ENCODE data around the gene BOLA2B. TPM values are rescaled to one million over a fixed set of nuclear protein-coding genes. Genes with fewer than 3 reads are reported as not detected.
"Not testable (repeated sequence)": the region's sequence is repeated elsewhere in the genome, so short reads cannot be mapped to it uniquely, and the experiment has no call there.

Gene BOLA2B
- 100 to 1,000 TPM in 2 of 9 donors, 10 to 100 TPM in 7; 41.6 to 129 (median 58.2) TPM for total RNA-seq
- polyA plus RNA-seq = 100 to 1,000 TPM; 140 to 204 TPM
- long read RNA-seq, donor 1, transcript BOLA2B-202 (2 exons, 307 nt) = minor isoform, 5 of 11 reads
- long read RNA-seq, donor 1, transcript BOLA2B-201 (3 exons, 1,012 nt) = major isoform, 6 of 11 reads
- long read RNA-seq, donor 1, partial matches to known transcripts = 0 of 11 reads
- long read RNA-seq, donor 1, other reads (novel, unspliced or antisense) = 0 of 11 reads
- long read RNA-seq, donor 2, partial matches to known transcripts = 0 of 3 reads
- long read RNA-seq, donor 2, other reads (novel, unspliced or antisense) = 1 of 3 reads
- long read RNA-seq, donor 3, transcript BOLA2B-201 (3 exons, 1,012 nt) = major isoform, 8 of 11 reads
- long read RNA-seq, donor 3, partial matches to known transcripts = 0 of 11 reads
- long read RNA-seq, donor 3, other reads (novel, unspliced or antisense) = 1 of 11 reads

DNA sequence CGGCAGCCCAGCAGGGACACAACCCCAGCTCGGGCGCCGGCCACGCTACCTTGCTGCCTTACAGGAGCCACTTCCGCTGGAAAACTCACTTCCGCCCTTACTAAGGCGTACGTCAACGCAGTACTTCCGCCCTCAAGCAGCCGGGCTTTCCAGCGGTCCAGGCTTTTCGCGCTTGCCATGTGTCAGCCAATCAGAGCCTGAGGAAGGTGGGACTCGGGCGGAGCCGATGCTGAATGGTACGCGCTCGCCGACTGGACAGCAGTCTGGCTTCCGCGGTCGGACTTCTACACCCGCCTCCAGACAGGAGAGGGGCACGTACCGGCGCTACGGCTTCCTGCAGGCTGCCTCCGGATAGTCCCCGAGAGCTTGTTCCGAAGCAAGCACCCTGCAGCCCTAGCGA is at the start of gene BOLA2B, which contains the start of gene SLX1A:
Gene BOLA2B, minus strand, starts transcription at position 52 of the 400 bp plus-strand sequence. CDS start 71 bp downstream, outside the sequence.
Gene SLX1A, plus strand, starts transcription at position 261 of the 400 bp plus-strand sequence. CDS start 210 bp downstream, outside the sequence.
- no CpG with 5 or more reads among the region's 34 CpGs for WGBS, 4 donors
- H3K27ac ChIP-seq; intact Hi-C loops (cut with DNase I): not testable (repeated sequence)

DNA sequence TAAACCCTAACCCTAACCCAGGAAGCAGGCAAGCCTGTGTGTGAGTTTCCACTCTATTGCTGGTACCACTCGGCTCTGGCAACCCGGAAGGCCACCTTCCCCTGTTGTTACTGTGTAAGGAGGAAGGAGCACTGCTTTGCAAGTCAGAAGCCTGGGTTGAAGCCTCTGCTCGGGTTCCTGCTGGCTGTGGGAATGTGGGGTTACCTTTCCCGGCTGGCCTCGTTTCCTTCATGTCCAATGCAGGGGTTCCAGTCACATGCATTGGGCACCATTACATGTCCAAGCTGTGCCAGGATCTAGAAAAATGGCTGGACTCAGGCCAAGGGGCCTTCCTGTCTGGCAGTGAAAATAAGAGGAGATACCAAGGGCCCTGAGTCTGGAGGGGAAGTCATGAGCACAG is 23.6 kb upstream of the BOLA2B start:
- H3K27me3 ChIP-seq; intact Hi-C loops (cut with DNase I); H3K4me1 ChIP-seq; H3K36me3 ChIP-seq; ATAC-seq; H3K4me3 ChIP-seq; H3K27ac ChIP-seq; H3K9me3 ChIP-seq: not testable (repeated sequence)
- peak in 1 of 5 donors; percentile 4 for DNase-seq
- WGBS, 4 donors = 69 to 89% (median 82%) methylated on average over 3 to 4 of the region's 5 CpGs; no CpG with 5 or more reads in 1 of the 4 donors

More for the DNA sequence above, at the start of gene BOLA2B, which contains the start of gene SLX1A:
- peak; percentile 95 to 98 (median 96) for ATAC-seq
- not testable (repeated sequence) for H3K9me3 ChIP-seq, H3K4me1 ChIP-seq, H3K36me3 ChIP-seq, H3K27me3 ChIP-seq, DNase-seq
- peak within 1 kb of the TSS in 10 of 12 donors; percentile 7 to 60 (median 48) for H3K4me3 ChIP-seq

- DNase-seq; H3K27ac ChIP-seq; H3K4me1 ChIP-seq; H3K9me3 ChIP-seq; H3K36me3 ChIP-seq; H3K4me3 ChIP-seq; H3K27me3 ChIP-seq; intact Hi-C loops (cut with DNase I): not testable (repeated sequence)
- peak in 1 of 4 donors; percentile 40 for ATAC-seq
- no CpG with 5 or more reads among the region's 4 CpGs for WGBS, 4 donors
These were observed 17.9 kb upstream of the BOLA2B start for GRCh38 chr16:30211414-30211813.

DNA sequence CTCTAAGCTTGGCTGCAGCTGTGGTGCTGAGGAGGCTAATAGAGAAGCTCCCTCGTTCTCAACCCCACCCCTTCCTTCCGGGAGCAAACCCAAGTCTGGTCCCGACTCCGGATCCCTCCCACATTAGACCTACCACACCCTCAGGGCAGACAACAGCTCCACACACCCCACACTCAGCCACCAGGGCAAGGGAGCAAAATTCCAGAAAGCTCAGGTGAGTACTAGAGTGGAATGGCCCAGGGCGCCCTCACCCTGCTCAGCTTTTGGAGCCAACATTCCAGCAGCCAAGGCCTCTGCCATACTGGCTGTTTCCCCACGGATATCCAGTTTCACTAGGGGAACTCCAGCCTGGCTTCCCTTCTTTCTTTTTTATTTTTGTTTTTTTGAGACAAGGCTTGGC is 15.6 kb upstream of the BOLA2B start:
- ATAC-seq (peak; percentile 44 to 88 (median 62)), DNase-seq (peak in 3 of 5 donors; percentile 58 to 68 (median 59))
- H3K9me3 ChIP-seq; H3K27ac ChIP-seq; H3K4me3 ChIP-seq; intact Hi-C loops (cut with DNase I); H3K4me1 ChIP-seq; H3K36me3 ChIP-seq; H3K27me3 ChIP-seq: not testable (repeated sequence)
- WGBS, 4 donors = 28 to 47% (median 42%) methylated on average over 2 to 4 of the region's 6 CpGs

DNA sequence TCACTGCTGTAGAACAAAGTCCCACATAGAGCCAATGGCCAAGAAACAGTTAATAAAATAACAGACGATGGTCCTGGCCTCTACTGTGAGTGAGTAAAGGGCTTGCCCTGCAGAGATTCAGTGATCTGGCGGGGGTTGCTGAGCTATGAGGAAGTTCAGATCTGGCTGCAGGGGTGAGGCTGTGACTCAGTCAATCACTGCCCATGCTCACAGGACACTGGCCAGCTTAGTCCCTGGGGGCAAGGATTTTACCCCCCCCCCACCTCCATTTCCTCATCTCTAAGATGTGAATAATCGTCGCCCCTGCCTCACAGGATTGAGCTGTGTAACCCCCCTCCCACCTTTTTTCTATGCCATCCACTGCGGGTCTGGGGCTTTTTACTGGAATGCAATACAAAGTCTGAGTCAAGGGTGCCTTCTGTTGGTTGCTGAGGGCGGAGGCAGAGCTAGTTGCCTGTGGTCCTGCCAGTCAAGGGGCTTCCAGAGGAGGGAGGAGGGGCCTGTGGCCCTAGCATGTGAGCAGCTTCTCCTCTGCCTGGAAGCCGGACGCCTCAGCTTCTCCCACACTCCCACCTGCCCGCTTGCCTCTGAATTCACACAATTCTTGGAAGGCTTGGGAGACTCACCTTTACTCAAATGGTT is 13.7 kb upstream of the BOLA2B start:
- H3K36me3 ChIP-seq; H3K27ac ChIP-seq; H3K4me3 ChIP-seq; H3K9me3 ChIP-seq; intact Hi-C loops (cut with DNase I); H3K27me3 ChIP-seq; H3K4me1 ChIP-seq: not testable (repeated sequence)
- peak in 3 of 4 donors; percentile 36 to 45 (median 43) for ATAC-seq
- peak; percentile 8 to 21 (median 16) for DNase-seq
- WGBS, 4 donors = 15 to 24% methylated on average over 2 of the region's 9 CpGs; no CpG with 5 or more reads in 2 of the 4 donors

GRCh38 chr16:30206252-30206651 is 12.8 kb upstream of the BOLA2B start:
- H3K27ac ChIP-seq = peak overlapping the region in 3 of 12 donors; percentile 31 to 68 (median 52)
- H3K27me3 ChIP-seq; H3K4me1 ChIP-seq; intact Hi-C loops (cut with DNase I); DNase-seq; H3K9me3 ChIP-seq; H3K36me3 ChIP-seq: not testable (repeated sequence)
- H3K4me3 ChIP-seq = peak overlapping the region; percentile 37 to 62 (median 52)
- peak in 3 of 4 donors; percentile 15 to 34 (median 30) for ATAC-seq
- no CpG with 5 or more reads among the region's 33 CpGs for WGBS, 4 donors

DNA sequence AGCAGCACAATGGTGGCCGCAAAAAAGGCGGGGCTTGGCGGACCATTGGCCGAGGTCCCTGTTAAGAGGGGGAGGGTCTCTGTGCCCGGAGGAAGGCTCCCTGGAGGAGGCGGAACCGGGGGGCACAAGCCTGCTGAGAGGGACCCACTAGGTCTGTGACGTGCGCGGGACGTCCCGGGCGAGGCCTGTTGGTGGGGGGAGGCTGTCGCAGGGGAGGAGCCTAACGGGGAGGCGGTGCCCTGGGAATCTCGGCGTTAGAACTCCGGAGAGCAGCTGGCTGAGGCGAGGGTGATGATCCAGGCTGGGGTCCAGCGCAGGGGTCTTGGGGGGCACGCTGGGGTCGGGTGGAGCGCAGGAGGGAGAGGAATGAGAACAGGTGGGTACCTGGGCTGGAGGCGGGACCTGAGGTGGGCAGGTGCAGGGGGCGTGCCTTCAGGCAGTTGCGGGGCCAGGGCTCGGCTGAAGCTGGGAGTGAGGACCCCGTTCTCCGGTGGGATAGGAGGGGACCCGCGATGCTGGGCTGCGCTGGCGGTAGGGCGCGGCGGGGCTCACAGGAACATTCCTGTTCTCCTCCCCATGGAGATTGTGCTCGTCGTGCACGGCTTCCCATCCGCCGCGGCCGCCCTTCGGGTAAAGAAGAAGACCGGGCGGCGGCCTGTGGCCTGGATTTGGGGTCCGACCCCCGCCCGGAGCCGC is 12.2 kb upstream of the BOLA2B start:
- H3K9me3 ChIP-seq; intact Hi-C loops (cut with DNase I); H3K27me3 ChIP-seq; H3K36me3 ChIP-seq; H3K4me1 ChIP-seq: not testable (repeated sequence)
- DNase-seq (peak in 4 of 5 donors; percentile 13 to 29 (median 18)), ATAC-seq (peak; percentile 47 to 70 (median 64))
- 1 to 2% (median 2%) methylated on average over 14 to 20 of the region's 52 CpGs; no CpG with 5 or more reads in 1 of the 4 donors for WGBS, 4 donors
- Histone ChIP-seq H3K4me3 (peak overlapping the region; percentile 37 to 62 (median 52)), H3K27ac (peak overlapping the region in 3 of 12 donors; percentile 31 to 68 (median 52))

DNA sequence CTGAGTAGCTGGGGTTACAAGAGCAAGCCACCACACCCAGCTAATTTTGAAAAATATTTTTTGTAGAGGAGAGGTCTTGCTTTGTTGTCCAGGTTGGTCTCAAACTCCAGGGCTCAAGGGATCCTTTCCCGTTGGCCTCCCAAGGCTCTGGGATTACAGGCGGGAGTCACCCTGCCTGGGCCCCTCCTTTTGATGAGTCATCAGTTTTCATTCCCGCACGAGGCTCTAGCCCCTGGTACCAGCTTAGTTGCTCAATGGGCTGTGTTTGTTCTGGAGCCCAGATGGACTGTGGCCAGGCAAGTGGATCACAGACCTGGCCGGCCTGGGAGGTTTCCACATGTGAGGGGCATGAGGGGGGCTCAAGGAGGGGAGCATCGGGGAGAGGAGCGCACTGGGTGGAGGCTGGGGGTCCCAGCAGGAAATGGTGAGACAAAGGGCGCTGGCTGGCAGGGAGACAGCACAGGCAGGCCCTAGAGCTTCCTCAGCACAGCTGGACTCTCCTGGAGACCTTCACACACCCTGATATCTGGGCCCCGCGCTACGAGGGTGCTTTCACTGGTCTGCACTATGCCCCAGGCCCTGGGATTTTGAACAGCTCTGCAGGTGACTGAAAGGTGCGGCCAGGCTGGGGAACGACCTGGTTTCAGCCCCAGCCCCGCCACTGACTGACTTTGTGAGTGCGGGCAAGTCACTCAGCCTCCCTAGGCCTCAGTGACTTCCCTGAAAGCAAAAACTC is 6.3 kb upstream of the BOLA2B start:
- H3K27ac ChIP-seq; DNase-seq; H3K27me3 ChIP-seq; H3K4me3 ChIP-seq; H3K9me3 ChIP-seq; intact Hi-C loops (cut with DNase I); H3K36me3 ChIP-seq; H3K4me1 ChIP-seq: not testable (repeated sequence)
- WGBS, 4 donors = no CpG with 5 or more reads among the region's 15 CpGs
- ATAC-seq = peak in 3 of 4 donors; percentile 47 to 61 (median 48)

DNA sequence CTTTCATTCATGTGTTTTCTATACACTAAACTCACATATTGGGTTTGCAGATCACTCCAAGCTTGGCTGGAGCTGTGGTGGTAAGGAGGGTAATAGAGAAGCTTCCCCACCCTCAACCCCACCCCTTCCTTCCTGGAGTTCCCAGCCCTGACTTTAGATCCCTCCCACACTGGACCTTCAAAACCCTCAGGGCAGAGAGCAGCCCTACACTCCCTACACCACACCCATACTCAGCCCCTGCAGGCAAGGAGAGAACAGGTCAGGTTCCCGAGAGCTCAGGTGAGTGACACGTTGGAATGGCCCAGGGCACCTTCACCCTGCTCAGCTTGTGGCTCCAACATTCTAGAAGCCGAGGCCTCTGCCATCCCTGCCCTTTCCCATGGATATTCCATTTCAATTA is 5.6 kb upstream of the BOLA2B start, which contains the start of gene SULT1A3:
Gene SULT1A3, plus strand, starts transcription at position 207 of the 400 bp plus-strand sequence. CDS start 1,474 bp downstream, outside the sequence.
- H3K36me3 ChIP-seq; H3K4me1 ChIP-seq; intact Hi-C loops (cut with DNase I): not testable (repeated sequence)

More for the DNA sequence above, 5.6 kb upstream of the BOLA2B start, which contains the start of gene SULT1A3:
- not testable (repeated sequence) for H3K27ac ChIP-seq, DNase-seq, H3K4me3 ChIP-seq, H3K27me3 ChIP-seq, H3K9me3 ChIP-seq
- peak; percentile 34 to 61 (median 44) for ATAC-seq
- WGBS, 4 donors = no CpG with 5 or more reads among the region's 3 CpGs

Measured in heart left ventricle (tissue), 16 donors.